Activated T-cell treated with anti-CD3 and anti-CD28 coated beads, Interleukin-2, amount 50 U/mL, for 72 hours (primary cell): ENCODE measurements around the gene FAM13B. TPM values are rescaled to one million over a fixed set of nuclear protein-coding genes. Genes with fewer than 3 reads are reported as not detected.
"Not testable (repeated sequence)": the region's sequence is repeated elsewhere in the genome, so short reads cannot be mapped to it uniquely, and the experiment has no call there.

Experiments used
- ATAC-seq, 2 donors: fragments of 150-1000 bp; cut with Tn5 transposase; replicated peaks in 1 of 2; 2 replicates each; pipeline ENCODE4 v1.10.0; 2021; ENCODE audit warnings: moderate library complexity in 2 of 2, mild to moderate bottlenecking in 1 of 2
- DNase-seq, 2 donors: peaks; one replicate each; pipeline ENCODE4 v3.0.0; 2021 to 2022; ENCODE audit warnings: mixed read lengths in 1 of 2
- H3K27ac Mint-ChIP-seq: one replicate; pipeline ENCODE4 v1.8.0; 2022; ENCODE audit warnings: mild to moderate bottlenecking, moderate library complexity, mixed read lengths
- H3K27me3 Mint-ChIP-seq: one replicate; pipeline ENCODE4 v1.8.0; 2022; ENCODE audit warnings: low read depth, mixed read lengths
- H3K36me3 Mint-ChIP-seq, 2 donors: one replicate each; pipeline ENCODE4 v1.8.0; 2022; ENCODE audit warnings: mixed read lengths in 2 of 2, mild to moderate bottlenecking in 1 of 2; ENCODE audit not compliant: insufficient read depth in 2 of 2
- H3K4me1 Mint-ChIP-seq: one replicate; pipeline ENCODE4 v1.8.0; 2022; ENCODE audit warnings: low read depth, mixed read lengths
- H3K4me3 Mint-ChIP-seq, 2 donors: one replicate each; pipeline ENCODE4 v1.8.0; 2022; ENCODE audit warnings: mild to moderate bottlenecking in 2 of 2, mixed read lengths in 2 of 2, moderate library complexity in 2 of 2
- H3K9me3 Mint-ChIP-seq, 2 donors: one replicate each; pipeline ENCODE4 v1.8.0; 2022; ENCODE audit warnings: mixed read lengths in 2 of 2
- total RNA-seq, 2 donors: library from RNA; stranded (reverse); gene quantifications; one replicate each; pipeline ENCODE4 v1.2.3, GENCODE V29; 2022

Gene FAM13B
- total RNA-seq, 2 donors from 2014 or later: 19.3 to 20.5 TPM

- no peak for ATAC-seq
- H3K27me3 Mint-ChIP-seq: no peaks in the 10 kb centered on the region
- H3K4me3 Mint-ChIP-seq: peak overlapping the region; percentile 67 to 97
- H3K9me3 Mint-ChIP-seq: no peaks in the 10 kb centered on the region
- peaks cover 79% of the 10 kb centered on the region for H3K4me1 Mint-ChIP-seq
- no peak for DNase-seq
- peak overlapping the region; percentile 94 for H3K27ac Mint-ChIP-seq
- peaks cover 3 to 4% of the 10 kb centered on the region in 2 donors for H3K36me3 Mint-ChIP-seq
Observed at GRCh38 chr5:138028971-138029365, 3.9 kb downstream of the FAM13B start.

DNA sequence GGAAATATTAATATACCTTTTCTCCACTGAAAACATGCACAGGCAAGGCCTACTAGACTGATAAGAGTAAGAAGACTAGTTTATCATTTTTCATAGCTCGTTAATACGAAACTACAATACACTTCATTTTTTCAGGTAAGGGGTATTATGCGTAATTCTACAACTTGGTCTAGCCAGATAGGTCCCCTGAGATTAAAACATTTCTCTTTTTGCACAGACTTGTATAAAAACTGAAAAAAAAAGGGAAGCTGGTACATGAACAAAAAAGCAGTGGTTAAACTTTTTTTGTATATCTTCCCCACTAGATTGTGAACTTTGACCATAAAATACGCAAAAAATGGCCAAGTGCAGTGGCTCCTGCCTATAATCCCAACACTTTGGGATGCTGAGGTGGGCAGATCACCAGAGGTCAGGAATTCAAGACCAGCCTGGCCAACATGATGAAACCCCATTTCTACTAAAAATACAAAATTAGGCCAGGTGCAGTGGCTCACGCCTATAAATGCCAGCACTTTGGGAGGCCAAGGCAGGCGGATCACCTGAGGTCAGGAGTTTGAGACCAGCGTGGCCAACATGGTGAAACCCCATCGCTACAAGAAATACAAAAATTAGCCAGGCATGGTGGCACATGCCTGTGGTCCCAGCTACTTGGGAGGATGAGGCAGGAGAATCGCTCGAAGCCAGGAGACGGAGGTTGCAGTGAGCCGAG lies 4.5 kb downstream of the FAM13B start:
- ATAC-seq, H3K36me3 Mint-ChIP-seq, DNase-seq, H3K27me3 Mint-ChIP-seq, H3K9me3 Mint-ChIP-seq, H3K27ac Mint-ChIP-seq: not testable (repeated sequence)
- H3K4me3 Mint-ChIP-seq: peak overlapping the region in 1 of 2 donors; percentile 29
- H3K4me1 Mint-ChIP-seq: peaks cover 78% of the 10 kb centered on the region

DNA sequence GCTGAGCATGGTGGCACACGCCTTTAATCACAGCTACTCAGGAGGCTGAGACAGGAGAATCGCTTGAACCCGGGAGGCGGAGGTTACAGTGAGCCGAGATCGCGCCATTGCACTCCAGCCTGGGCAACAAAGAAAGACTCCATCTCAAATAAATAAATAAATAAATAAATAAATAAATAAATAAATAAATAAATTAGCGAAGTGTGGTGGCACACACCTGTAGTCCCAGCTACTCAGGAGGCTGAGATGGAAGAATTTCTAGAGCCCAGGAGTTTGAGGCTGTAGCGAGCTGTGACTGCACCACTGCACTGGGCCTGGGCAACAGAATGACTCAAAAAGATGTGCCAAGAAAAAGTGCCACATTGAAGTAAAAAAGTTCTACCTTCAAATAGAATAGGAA lies 6.1 kb downstream of the FAM13B start:
- not testable (repeated sequence) for H3K4me3 Mint-ChIP-seq, H3K36me3 Mint-ChIP-seq, H3K27ac Mint-ChIP-seq, DNase-seq, H3K27me3 Mint-ChIP-seq, ATAC-seq, H3K9me3 Mint-ChIP-seq
- H3K4me1 Mint-ChIP-seq: peaks cover 90% of the 10 kb centered on the region

- Mint-ChIP-seq H3K9me3 (no peaks in the 10 kb centered on the region), H3K4me3 (no peak overlapping the region), H3K27me3 (no peaks in the 10 kb centered on the region)
Observed at GRCh38 chr5:138025285-138025684, 7.6 kb downstream of the FAM13B start.

DNA sequence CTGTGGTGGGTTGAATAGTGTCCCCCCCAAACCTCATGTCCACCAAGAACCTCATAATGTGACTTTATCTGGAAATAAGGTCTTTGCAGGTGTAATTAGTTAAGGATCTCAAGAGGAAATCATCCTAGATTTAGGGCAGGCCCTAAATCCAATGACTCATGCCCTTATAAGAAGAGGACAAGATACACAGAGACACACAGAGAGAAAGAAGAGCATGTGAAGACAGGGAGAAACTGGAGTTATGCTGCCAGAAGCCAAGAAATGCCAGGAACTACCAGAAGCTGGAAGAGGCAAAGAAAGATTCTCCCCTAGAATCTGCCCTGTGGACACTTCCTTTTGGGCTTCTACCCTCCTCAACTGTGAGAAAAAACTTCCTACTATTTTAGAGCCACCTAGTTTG lies 8.8 kb downstream of the FAM13B start:
- Mint-ChIP-seq H3K36me3 (no peaks in the 10 kb centered on the region), H3K9me3 (no peaks in the 10 kb centered on the region), H3K4me3 (no peak overlapping the region), H3K27me3 (no peaks in the 10 kb centered on the region), H3K27ac (peak overlapping the region; percentile 95), H3K4me1 (peaks cover 71% of the 10 kb centered on the region)
- no peak for ATAC-seq
- DNase-seq: no peak

More at GRCh38 chr5:138025285-138025684, 7.6 kb downstream of the FAM13B start:
- Mint-ChIP-seq H3K36me3 (no peaks in the 10 kb centered on the region), H3K4me1 (peaks cover 82% of the 10 kb centered on the region), H3K27ac (no peak overlapping the region)
- DNase-seq: no peak
- no peak for ATAC-seq

DNA sequence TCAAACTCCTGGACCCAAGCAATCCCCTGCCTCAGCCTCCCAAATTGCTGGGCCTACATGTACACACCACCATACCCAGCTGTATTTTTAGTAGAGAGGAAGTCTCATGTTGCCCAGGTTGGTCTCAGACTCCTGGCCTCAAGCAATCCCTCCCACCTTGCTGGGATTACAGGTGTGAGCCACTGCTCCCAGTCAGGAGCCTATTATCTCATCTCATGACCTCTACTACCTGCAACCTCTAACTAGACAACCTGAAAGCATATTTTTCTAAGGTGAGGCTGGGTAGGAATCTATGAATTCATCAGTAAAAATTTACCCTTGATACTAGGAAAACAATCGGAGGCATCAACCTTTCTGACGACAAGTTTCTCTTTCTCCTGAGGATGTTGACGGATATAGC lies 10.0 kb downstream of the FAM13B start:
- peaks cover 61% of the 10 kb centered on the region for H3K4me1 Mint-ChIP-seq
- no peaks in the 10 kb centered on the region for H3K27me3 Mint-ChIP-seq
- no peak for DNase-seq
- H3K4me3 Mint-ChIP-seq: no peak overlapping the region
- H3K27ac Mint-ChIP-seq: no peak overlapping the region
- no peaks in the 10 kb centered on the region for H3K9me3 Mint-ChIP-seq
- ATAC-seq: no peak
- peaks cover under 1 to 7% of the 10 kb centered on the region in 2 donors for H3K36me3 Mint-ChIP-seq

DNA sequence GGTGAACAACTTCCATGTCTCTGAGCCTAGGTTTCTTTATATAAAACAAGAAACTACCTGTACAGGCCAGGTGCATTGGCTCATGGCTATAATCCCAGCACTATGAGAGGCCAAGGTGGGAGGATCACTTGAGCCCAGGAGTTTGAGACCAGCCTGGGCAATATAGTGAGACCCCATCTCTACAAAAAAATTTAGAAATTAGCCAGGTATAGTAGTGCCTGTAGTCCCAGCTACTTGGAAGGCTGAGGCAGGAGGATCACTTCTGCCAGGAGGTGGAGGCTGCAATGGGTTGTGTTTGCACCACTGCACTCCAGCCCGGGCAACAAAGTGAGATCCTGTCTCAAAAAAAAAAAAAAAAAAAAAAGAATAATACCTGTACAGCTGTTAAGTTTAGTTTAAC lies 11.1 kb downstream of the FAM13B start:
- Mint-ChIP-seq H3K27ac (no peak overlapping the region), H3K36me3 (peaks cover 2 to 12% of the 10 kb centered on the region in 2 donors), H3K4me3 (no peak overlapping the region), H3K27me3 (no peaks in the 10 kb centered on the region), H3K9me3 (no peaks in the 10 kb centered on the region), H3K4me1 (peaks cover 52% of the 10 kb centered on the region)
- no peak for DNase-seq
- no peak for ATAC-seq

DNA sequence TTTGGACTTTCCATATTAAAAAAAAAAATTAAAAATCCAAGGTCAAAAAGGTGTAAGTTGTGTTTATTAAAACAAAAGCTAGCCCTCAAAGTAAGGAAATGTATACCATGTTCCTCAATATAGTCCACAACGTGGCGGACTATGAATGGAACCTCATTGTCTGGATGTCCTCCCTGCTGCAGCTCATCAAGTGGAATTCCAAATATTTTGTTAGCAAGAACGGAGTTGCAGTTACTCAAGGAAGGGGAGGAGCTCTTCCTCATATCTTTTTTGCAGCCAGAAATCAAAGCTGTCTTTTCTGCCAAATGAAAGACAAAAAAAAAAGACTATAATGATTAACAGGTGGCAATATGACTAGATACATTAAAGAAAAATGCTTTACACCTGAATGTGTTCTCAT lies 14.0 kb downstream of the FAM13B start:
- H3K4me1 Mint-ChIP-seq: peaks cover 26% of the 10 kb centered on the region
- H3K9me3 Mint-ChIP-seq: no peaks in the 10 kb centered on the region
- ATAC-seq (no peak), DNase-seq (no peak)
- no peaks in the 10 kb centered on the region for H3K27me3 Mint-ChIP-seq
- peaks cover 2 to 15% of the 10 kb centered on the region in 2 donors for H3K36me3 Mint-ChIP-seq
- H3K27ac Mint-ChIP-seq: no peak overlapping the region
- no peak overlapping the region for H3K4me3 Mint-ChIP-seq

DNA sequence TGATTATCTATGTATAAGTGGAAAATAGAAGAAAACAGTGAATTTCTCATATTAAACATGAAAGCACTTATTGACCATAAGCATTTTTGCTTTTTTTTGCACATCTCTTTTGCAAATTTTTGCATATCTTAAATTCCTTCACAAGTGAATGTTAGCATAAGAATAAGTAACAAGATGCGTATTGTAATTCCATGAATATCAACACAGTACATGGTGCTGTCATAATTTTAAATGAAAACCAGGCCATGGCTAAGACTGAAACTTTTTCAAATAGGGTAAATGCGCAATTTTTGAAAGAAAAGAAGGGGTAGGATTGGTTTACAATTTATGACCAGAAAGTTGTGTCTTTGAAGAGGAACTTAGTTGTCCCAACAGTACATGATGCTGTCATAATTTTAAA lies 17.0 kb downstream of the FAM13B start:
- H3K27ac Mint-ChIP-seq: no peak overlapping the region
- H3K27me3 Mint-ChIP-seq: no peaks in the 10 kb centered on the region
- no peaks in the 10 kb centered on the region for H3K4me1 Mint-ChIP-seq
- no peak for ATAC-seq
- H3K4me3 Mint-ChIP-seq: no peak overlapping the region
- no peak for DNase-seq
- H3K36me3 Mint-ChIP-seq: peaks cover 3 to 17% of the 10 kb centered on the region in 2 donors
- no peaks in the 10 kb centered on the region for H3K9me3 Mint-ChIP-seq

DNA sequence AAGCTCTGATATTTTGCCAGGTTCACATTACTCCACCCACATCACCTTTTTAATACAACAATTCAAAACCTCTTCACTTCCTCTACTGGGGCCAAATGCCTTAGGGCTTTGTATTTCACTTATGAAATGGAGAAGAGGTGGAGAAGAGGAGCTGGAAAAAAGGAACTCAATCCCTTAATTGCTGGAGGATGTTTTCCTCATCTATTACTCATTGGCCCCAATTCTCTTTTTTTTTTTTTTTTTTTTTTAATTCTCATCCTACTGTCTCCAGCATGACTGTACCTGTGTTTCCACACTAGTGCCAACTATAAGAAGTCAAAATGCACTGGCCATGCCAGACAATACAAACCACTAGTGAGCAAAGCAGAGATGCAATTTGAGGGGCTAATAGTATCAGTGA lies 20.9 kb downstream of the FAM13B start:
- Mint-ChIP-seq H3K4me3 (no peak overlapping the region), H3K36me3 (peaks cover 3 to 20% of the 10 kb centered on the region in 2 donors), H3K27ac (no peak overlapping the region), H3K9me3 (no peaks in the 10 kb centered on the region), H3K4me1 (no peaks in the 10 kb centered on the region), H3K27me3 (no peaks in the 10 kb centered on the region)
- DNase-seq: no peak
- no peak for ATAC-seq

GRCh38 chr5:138000102-138000723 lies 32.7 kb downstream of the FAM13B start:
- Mint-ChIP-seq H3K9me3 (peaks cover 7 to 12% of the 10 kb centered on the region in 2 donors), H3K4me1 (peaks cover 46% of the 10 kb centered on the region), H3K36me3 (peaks cover 19 to 28% of the 10 kb centered on the region in 2 donors), H3K27me3 (no peaks in the 10 kb centered on the region), H3K27ac (no peak overlapping the region), H3K4me3 (no peak overlapping the region)
- DNase-seq: no peak
- ATAC-seq: no peak

- H3K27me3 Mint-ChIP-seq: no peaks in the 10 kb centered on the region
- peak; percentile 12 to 18 for DNase-seq
- peaks cover 46% of the 10 kb centered on the region for H3K4me1 Mint-ChIP-seq
- peaks cover 19 to 28% of the 10 kb centered on the region in 2 donors for H3K36me3 Mint-ChIP-seq
- ATAC-seq: peak; percentile 94 to 97
- H3K9me3 Mint-ChIP-seq: peaks cover 7 to 12% of the 10 kb centered on the region in 2 donors
- peak overlapping the region; percentile 10 for H3K27ac Mint-ChIP-seq
- H3K4me3 Mint-ChIP-seq: peak overlapping the region in 1 of 2 donors; percentile 3
Observed at GRCh38 chr5:137997726-137998213, 35.1 kb downstream of the FAM13B start.

GRCh38 chr5:137995749-137996128 lies 37.1 kb downstream of the FAM13B start:
- no peak for ATAC-seq
- no peak for DNase-seq
- Mint-ChIP-seq H3K4me1 (peaks cover 52% of the 10 kb centered on the region), H3K9me3 (peaks cover 7 to 12% of the 10 kb centered on the region in 2 donors), H3K27ac (peak overlapping the region; percentile 65), H3K36me3 (peaks cover 22 to 27% of the 10 kb centered on the region in 2 donors), H3K27me3 (no peaks in the 10 kb centered on the region), H3K4me3 (no peak overlapping the region)
